ENCODE data around the gene DND1.

The DND1 gene

GRCh38 chr5:140637371-140638100 lies 35.8 kb downstream of the DND1 start:
- peaks cover 2% of the 10 kb centered on the region for H3K9me3 Mint-ChIP-seq
- H3K27me3 Mint-ChIP-seq (ENCODE audit: low read depth), result peaks cover 3% of the 10 kb centered on the region
- peak overlapping the region in 1 of 3 experiments; percentile 23 for H3K4me3 Mint-ChIP-seq
- peaks cover 20% of the 10 kb centered on the region for H3K4me1 Mint-ChIP-seq
- TF ChIP-seq CTCF (IDR thresholded peaks at IDR 0.05; ENCODE audit: unreplicated experiment in 3 of 3), result no peak
- peaks cover 10% of the 10 kb centered on the region for H3K36me3 Mint-ChIP-seq (ENCODE audit: low read depth)
- no peak overlapping the region for H3K27ac Mint-ChIP-seq

- H3K9me3 Mint-ChIP-seq, result peaks cover 5% of the 10 kb centered on the region
- no peak overlapping the region for H3K4me3 Mint-ChIP-seq
- H3K36me3 Mint-ChIP-seq (ENCODE audit: low read depth), result no peaks in the 10 kb centered on the region
- H3K27me3 Mint-ChIP-seq (ENCODE audit: low read depth), result peaks cover 3% of the 10 kb centered on the region
- no peak overlapping the region for H3K27ac Mint-ChIP-seq
- H3K4me1 Mint-ChIP-seq, result peaks cover 12% of the 10 kb centered on the region
- TF ChIP-seq CTCF (IDR thresholded peaks at IDR 0.05; ENCODE audit: unreplicated experiment in 3 of 3), result no peak
These were observed 37.8 kb downstream of the DND1 start for GRCh38 chr5:140635291-140636257.

- H3K4me3 Mint-ChIP-seq, result no peak overlapping the region
- no peak for TF ChIP-seq CTCF (IDR thresholded peaks at IDR 0.05; ENCODE audit: unreplicated experiment in 3 of 3)
- H3K27ac Mint-ChIP-seq, result no peak overlapping the region
- H3K27me3 Mint-ChIP-seq (ENCODE audit: low read depth), result peaks cover 3% of the 10 kb centered on the region
- H3K4me1 Mint-ChIP-seq, result peaks cover 3% of the 10 kb centered on the region
- H3K9me3 Mint-ChIP-seq, result peaks cover 8% of the 10 kb centered on the region
- H3K36me3 Mint-ChIP-seq (ENCODE audit: low read depth), result no peaks in the 10 kb centered on the region
These were observed 39.3 kb downstream of the DND1 start for GRCh38 chr5:140634103-140634502.

GRCh38 chr5:140633501-140633900 lies 39.9 kb downstream of the DND1 start:
- TF ChIP-seq CTCF (IDR thresholded peaks at IDR 0.05; ENCODE audit: unreplicated experiment in 3 of 3), result no peak
- H3K36me3 Mint-ChIP-seq (ENCODE audit: low read depth), result no peaks in the 10 kb centered on the region
- no peak overlapping the region for H3K27ac Mint-ChIP-seq
- no peak overlapping the region for H3K4me3 Mint-ChIP-seq
- H3K9me3 Mint-ChIP-seq, result peaks cover 8% of the 10 kb centered on the region
- H3K27me3 Mint-ChIP-seq (ENCODE audit: low read depth), result no peaks in the 10 kb centered on the region
- H3K4me1 Mint-ChIP-seq, result no peaks in the 10 kb centered on the region

GRCh38 chr5:140633021-140633471 lies 40.3 kb downstream of the DND1 start, which contains the start of gene CD14:
Gene CD14, minus strand, starts transcription at chr5:140633175. Its CDS starts 104 bp downstream, at chr5:140633071.
- Mint-ChIP-seq H3K36me3 (ENCODE audit: low read depth) (no peaks in the 10 kb centered on the region), H3K9me3 (peaks cover 11% of the 10 kb centered on the region), H3K27me3 (ENCODE audit: low read depth) (no peaks in the 10 kb centered on the region), H3K27ac (no peak within 1 kb of the TSS), H3K4me1 (no peaks in the 10 kb centered on the region), H3K4me3 (no peak within 1 kb of the TSS)
- TF ChIP-seq CTCF (IDR thresholded peaks at IDR 0.05; ENCODE audit: unreplicated experiment in 3 of 3), result no peak
